GM12878 (cell line): ENCODE measurements around the gene BCLAF1. TPM values are rescaled to one million over a fixed set of nuclear protein-coding genes. Genes with fewer than 3 reads are reported as not detected.
A peak's percentile ranks its signal among the peaks of the same experiment; 100 is the strongest.

Experiments
- CEBPZ ChIP-seq: fragments of 150-350 bp; IDR thresholded peaks from 2 replicates; pipeline ENCODE4 v1.6.1; 2016; ENCODE audit warnings: low read depth, low read length
- CREM ChIP-seq: IDR thresholded peaks from 2 replicates; pipeline ENCODE4 v1.6.1; 2014; ENCODE audit warnings: antibody characterized with exemption, low read depth
- EP300 ChIP-seq, 2 experiments: fragments of 150-350 bp in 1 of 2; IDR thresholded peaks; 2 replicates each; pipeline ENCODE4 v1.6.1; 2011 to 2012; ENCODE audit warnings: low read depth in 2 of 2, low read length in 2 of 2, borderline replicate concordance in 1 of 2, improper control_type of control experiment in 1 of 2, inconsistent platforms in 1 of 2; ENCODE audit not compliant: control insufficient read depth in 1 of 2
- ETV6 ChIP-seq, 2 experiments: fragments of 450-650 bp in 1 of 2; IDR thresholded peaks in 1 of 2; conservative IDR thresholded peaks in 1 of 2; 2 replicates each; pipeline ENCODE4 v1.6.1; 2014; ENCODE audit warnings: antibody characterized with exemption in 1 of 2, borderline replicate concordance in 1 of 2, low read depth in 1 of 2, mild to moderate bottlenecking in 1 of 2, moderate library complexity in 1 of 2
- MXI1 ChIP-seq: fragments of 150-350 bp; IDR thresholded peaks from 2 replicates; pipeline ENCODE4 v1.6.1; 2011; ENCODE audit warnings: low read depth, mild to moderate bottlenecking, inconsistent platforms, low read length, improper control_type of control experiment
- PKNOX1 ChIP-seq: fragments of 450-650 bp; IDR thresholded peaks from 2 replicates; pipeline ENCODE4 v1.6.1; 2016; ENCODE audit warnings: mild to moderate bottlenecking
- SP1 ChIP-seq: IDR thresholded peaks from one replicate; pipeline ENCODE4 v1.6.1; 2011; ENCODE audit warnings: low read depth, low read length
- SPI1 ChIP-seq: IDR thresholded peaks from 2 replicates; pipeline ENCODE4 v1.6.1; 2011; ENCODE audit warnings: low read depth, mild to moderate bottlenecking, low read length, moderate library complexity, borderline replicate concordance; ENCODE audit not compliant: insufficient read depth
- polyA plus RNA-seq, 11 experiments: library from polyadenylated mRNA; depleted of rRNA in 4 of 11; unstranded in 6 of 11; stranded (reverse) in 5 of 11; fragments of >200 nt; fragmentation: Nextera tagmentation in 4 of 11; fragmentation: Illumina TruSeq in 1 of 11; extraction: Ambion mirVana in 4 of 11; extraction: Trizol in 1 of 11; gene quantifications; 1 replicate in 1 of 11; 2 replicates in 10 of 11; pipeline versions ENCODE4 v1.2.1 to v1.2.3, GENCODE V29; 2011 to 2016; ENCODE audit warnings: inconsistent platforms in 2 of 11, missing spikeins in 2 of 11, low read depth in 1 of 11
- total RNA-seq, 4 experiments: library from RNA; depleted of rRNA in 3 of 4; stranded (reverse); fragments of >200 nt in 3 of 4; fragmentation: Illumina TruSeq in 1 of 4; extraction: Trizol in 1 of 4; gene quantifications; 2 replicates each; pipeline versions ENCODE4 v1.2.1 to v1.2.3, GENCODE V29; 2013 to 2021

BCLAF1 gene
- total and polyA plus RNA-seq, 10 of the 15 experiments (the other 5 are each of a cell fraction or from before 2014, with no cell fraction given) = 56.0 to 223 (median 114) TPM

- TF ChIP-seq CEBPZ = no peak
- TF ChIP-seq MXI1 = peak; percentile 54
- no peak; the same call in 1 of the 2 replicates for TF ChIP-seq PKNOX1
- TF ChIP-seq ETV6 (conservative IDR thresholded peaks at IDR 0.05 in 1 of 2, IDR thresholded peaks at IDR 0.05 in 1 of 2; ENCODE audit: borderline replicate concordance in 1 of 2, low read depth in 1 of 2) = 0 out of 4 replicates have a peak, but pooled peaks of 1 of the 2 experiments have one; percentile 5
- TF ChIP-seq EP300 (IDR thresholded peaks at IDR 0.05; ENCODE audit: borderline replicate concordance in 1 of 2, control insufficient read depth in 1 of 2, low read depth in 2 of 2, low read length in 2 of 2) = 0 out of 4 replicates have a peak, but pooled peaks of 1 of the 2 experiments have one; percentile 21
- peak; percentile 89 for TF ChIP-seq CREM
- peak; percentile 80 for TF ChIP-seq SP1
- peak; percentile 42; the same call in 1 of the 2 replicates for TF ChIP-seq SPI1
Measured at GRCh38 chr6:136289579-136290409, at the start of gene BCLAF1 (continued).
